SK-MEL-5 (cell line): ENCODE measurements around the gene CYP1B1. TPM values are rescaled to one million over a fixed set of nuclear protein-coding genes. Genes with fewer than 3 reads are reported as not detected.
"Not testable (repeated sequence)": the region's sequence is repeated elsewhere in the genome, so short reads cannot be mapped to it uniquely, and the experiment has no call there.

Experiments used
- DNase-seq: peaks from one replicate; pipeline ENCODE4 v3.0.0-alpha.2; 2016; ENCODE audit warnings: low read depth, low spot score
- in situ Hi-C: cut with HindIII; loops from 2 replicates; pipeline ENCODE4 v1.10.0; 2016; ENCODE audit warnings: low sequenced_read_pairs, high pct_unique_total_duplicates, low pct_unique_long_range_greater_than_20kb
- total RNA-seq: library from RNA; depleted of rRNA; stranded (reverse); fragments of >200 nt; shearing (Covaris generic); gene quantifications from 2 replicates; pipeline ENCODE4 v1.2.3, GENCODE V29; 2014

The CYP1B1 gene
- total RNA-seq, 1 experiment from 2014 or later, result 0.08 TPM

DNA sequence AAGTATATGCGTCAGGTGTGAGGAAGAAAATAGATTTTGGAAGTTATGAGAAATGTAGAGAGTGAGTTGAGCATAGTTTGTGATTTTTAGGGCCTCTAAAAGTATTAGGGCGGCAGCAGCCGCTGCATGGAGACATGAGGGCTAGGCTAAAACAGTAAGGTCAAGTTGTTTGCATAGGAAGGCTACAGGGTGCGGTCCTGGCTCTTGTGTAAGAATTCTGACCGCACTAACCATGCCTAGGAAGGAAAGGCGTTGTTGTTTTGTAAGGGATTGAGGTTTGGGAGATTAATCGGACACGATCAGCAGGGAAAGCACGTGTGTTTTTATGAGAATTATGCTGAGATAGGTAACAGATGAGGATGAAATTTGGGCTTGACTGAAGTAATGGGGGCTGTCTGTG is 6.8 kb upstream of the CYP1B1 start:
- in situ Hi-C loops, DNase-seq: not testable (repeated sequence)

DNA sequence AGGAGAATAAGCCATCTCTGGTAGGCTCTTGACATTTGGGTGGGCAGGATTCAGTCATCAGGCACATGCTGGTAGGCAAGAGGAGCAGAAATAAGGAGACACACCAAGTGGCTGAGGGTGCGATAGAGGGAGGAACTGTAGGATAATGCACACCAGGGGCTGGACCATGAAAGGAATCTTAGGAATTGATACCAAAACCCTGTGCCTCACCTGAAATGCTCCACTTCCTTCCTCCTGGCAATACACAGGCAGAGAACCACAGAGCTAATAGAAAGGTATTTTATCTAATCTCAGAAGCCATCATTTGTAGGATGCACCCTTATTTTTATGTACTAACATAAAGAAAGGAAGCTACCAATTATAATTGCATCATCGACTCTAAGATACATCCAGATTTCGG is 4.4 kb upstream of the CYP1B1 start:
- no peak for DNase-seq
- in situ Hi-C loops, result no loop called here

DNA sequence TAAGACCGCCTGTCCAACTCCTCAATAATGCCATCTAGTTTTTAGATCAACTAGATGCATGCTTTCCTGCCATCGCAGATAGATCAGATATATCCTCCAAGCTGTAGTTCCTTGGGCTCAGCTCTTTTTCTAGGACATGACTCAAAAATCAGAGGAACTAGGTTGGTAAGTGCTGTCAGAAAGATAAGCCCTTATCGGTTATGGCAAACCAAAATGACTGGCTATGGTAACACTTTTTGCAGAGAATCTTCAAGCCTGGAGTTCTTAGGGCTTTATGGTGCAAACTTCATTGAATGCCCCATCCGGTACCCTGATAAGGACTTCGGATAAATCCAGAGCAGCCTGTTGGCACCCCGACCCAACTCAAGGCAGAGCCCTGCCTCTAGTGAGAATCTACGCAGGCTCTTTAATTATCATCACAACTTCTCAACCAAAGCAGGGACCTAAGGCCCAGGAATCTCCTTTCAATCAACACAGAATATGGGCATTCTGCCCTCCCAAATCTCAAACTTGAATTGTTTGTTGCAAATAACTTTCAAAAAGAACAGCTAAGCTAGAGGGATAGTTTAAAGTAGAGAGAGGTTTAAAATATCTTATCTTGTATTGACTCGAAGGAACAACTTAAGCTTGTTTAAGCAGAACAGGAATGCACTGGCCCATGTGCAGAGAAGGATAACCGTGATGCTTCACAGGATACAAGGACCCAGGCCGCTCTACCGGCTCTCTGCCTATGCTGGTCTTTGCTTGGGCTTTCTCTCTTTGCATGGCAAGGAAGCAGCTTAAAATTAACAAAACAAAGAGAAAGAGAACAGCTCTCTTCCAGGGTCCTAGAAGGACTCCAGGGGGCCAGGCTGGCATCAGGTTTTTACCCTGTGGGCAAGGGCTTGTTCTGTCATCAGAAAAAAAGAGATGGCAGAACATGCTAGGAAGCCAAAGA is 3.4 kb upstream of the CYP1B1 start:
- no peak for DNase-seq
- in situ Hi-C loops, result no loop called here

DNA sequence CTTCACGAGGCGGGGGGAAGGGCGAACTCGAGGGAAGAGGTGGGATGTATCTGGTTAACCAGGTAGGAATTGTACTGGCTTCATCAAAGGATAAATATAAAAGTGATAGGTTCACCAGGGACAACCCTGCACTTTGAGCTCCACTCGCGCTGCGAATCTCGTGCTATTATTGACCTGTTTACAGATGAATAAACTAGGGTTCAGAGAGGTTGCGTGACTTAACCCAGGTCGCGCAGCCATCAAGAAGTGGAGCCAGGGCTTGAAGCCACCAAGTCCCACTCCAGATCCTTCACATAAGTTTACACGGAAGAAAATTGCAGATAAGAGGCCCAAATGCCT is 1.4 kb upstream of the CYP1B1 start:
- in situ Hi-C loops, result no loop called here
- DNase-seq, result no peak

GRCh38 chr2:38076710-38077430 is 919 bp upstream of the CYP1B1 start:
- DNase-seq, result peak; percentile 19
- in situ Hi-C loops, result no loop called here

- in situ Hi-C loops, result no loop called here
- no peak for DNase-seq
These were observed 280 bp upstream of the CYP1B1 start for GRCh38 chr2:38076152-38076709.

DNA sequence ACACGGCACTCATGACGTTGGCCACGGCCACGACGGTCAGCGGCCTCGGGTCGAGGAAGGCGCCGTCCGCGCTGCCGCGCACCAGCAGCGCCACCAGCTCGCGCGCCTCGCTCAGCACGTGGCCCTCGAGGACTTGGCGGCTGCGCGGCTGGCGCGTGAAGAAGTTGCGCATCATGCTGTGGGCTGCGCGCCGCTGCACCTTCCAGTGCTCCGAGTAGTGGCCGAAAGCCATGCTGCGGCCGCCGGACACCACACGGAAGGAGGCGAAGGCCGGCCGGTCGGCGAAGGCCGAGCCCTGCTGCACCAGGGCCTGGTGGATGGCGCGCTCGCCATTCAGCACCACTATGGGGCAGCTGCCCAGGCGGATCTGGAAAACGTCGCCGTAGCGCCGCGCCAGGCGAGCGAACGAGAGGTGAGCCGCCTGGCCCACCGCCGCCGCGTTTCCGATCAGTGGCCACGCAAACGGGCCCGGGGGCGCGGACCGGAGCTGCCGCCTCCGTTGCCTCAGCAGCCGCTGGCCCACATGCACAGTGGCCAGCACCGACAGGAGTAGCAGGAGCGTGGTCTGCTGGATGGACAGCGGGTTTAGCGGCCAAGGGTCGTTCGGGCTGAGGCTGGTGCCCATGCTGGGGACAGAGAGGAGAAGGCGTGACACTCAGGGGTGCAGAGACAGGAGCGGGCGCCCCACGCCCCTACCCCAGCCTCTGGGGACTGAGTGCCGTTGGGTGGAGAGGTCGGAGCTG is 1.0 kb downstream of the CYP1B1 start:
- DNase-seq, result no peak
- in situ Hi-C loops, result no loop called here

DNA sequence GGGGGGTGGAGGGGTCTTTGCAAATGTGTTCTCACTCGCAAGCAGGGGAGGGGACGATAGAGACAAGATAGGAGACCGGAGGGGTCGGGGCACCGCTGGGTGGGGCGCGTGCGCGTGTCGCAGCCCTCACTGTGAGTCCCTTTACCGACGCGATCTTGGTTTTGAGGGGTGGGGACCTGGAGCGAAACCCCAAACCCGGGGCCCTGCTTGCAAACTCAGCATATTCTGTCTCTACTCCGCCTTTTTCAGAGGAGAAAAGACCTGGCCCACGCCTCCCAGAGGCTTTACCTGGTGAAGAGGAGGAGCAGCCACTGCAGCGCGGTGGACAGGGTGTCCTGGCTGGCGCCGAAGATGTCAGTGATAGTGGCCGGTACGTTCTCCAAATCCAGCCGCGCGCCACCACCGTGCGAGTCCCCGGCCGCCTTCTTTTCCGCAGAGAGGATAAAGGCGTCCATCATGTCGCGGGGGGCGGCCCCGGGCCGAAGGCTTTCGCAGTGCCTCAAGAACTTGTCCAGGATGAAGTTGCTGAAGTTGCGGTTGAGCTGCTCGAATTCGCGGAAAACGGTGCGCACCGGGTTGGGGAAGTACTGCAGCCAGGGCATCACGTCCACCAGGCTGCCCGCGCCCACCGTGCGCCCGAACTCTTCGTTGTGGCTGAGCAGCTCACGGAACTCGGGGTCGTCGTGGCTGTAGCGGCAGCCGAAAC is 1.7 kb downstream of the CYP1B1 start:
- DNase-seq, result no peak
- in situ Hi-C loops, result no loop called here

DNA sequence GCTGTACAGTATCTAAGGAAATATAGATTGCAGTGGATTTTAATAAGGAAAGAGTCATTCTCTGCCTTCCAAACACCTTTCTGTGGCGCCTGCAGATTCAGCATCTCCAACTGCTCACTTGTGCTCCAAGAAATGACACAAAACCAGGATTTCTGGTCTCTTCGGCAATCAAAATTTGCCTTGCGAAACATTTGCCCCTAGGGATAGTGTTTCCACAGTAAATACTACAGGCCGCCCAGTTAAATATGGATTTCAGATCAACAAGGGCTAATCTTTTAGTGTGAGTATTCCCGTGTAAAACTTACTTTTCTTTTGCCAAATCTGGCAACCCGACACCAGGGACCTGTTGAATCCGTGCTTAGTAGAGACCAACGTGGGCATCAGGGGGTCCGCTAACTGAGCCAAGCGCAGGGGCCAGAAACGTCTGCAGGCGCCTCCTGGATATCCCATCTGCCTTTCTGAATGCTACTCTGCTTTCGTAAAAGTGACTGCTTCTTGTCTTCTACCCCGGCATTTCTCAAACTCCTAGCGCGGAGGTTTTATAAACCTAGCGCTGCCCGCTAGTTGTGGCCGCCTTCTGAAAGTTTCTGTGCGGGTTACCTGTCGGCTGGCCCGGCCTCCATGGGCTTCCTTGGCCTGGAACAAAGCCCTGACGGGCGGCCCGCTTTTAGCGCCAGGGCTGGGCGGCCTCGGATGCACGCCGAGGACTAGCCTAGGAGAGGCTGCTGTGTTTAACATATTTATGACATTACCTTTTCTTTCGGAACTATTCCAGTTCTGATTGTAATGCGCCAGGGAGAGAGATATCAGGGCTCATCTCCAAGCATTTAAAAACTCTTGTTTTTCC is 2.5 kb downstream of the CYP1B1 start:
- DNase-seq, result no peak
- in situ Hi-C loops, result no loop called here

- in situ Hi-C loops, result no loop called here
- DNase-seq, result no peak
These were observed 5.5 kb downstream of the CYP1B1 start for GRCh38 chr2:38070438-38070837.

- no peak for DNase-seq
- in situ Hi-C loops, result no loop called here
These were observed 7.7 kb downstream of the CYP1B1 start for GRCh38 chr2:38068234-38068633.

DNA sequence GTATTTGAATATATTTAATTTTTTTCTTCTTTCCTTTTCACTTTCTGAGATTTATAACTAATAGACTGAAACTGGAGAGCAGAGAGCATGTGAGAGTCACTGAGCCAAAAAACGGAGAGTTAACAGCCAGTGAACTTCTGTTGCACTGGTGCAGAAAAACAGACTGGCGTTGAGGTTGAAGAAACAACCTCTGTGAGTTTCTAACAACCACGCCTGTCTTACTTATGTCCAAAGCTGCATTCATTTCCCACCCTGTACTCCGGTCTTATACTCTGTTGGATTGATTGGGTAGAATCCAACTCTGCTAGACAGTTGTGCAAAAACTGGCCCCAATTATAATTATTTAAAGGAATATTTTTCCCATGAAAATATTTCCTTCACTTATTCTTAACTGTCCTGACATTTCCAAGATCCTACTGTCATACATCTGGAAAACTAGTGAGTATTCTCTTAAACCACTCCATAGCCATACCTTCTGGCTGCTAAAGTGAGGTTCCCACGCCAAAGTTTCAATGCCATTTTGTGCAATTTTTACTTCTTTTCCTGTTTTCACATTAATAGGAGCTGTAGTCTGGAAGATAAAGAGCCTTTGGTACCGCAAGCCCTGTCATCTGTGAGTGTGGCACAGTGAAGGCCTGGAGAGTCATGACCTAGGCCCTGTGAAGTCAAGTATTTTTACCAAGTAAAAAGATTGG is 9.4 kb downstream of the CYP1B1 start:
- no peak for DNase-seq
- in situ Hi-C loops, result no loop called here

DNA sequence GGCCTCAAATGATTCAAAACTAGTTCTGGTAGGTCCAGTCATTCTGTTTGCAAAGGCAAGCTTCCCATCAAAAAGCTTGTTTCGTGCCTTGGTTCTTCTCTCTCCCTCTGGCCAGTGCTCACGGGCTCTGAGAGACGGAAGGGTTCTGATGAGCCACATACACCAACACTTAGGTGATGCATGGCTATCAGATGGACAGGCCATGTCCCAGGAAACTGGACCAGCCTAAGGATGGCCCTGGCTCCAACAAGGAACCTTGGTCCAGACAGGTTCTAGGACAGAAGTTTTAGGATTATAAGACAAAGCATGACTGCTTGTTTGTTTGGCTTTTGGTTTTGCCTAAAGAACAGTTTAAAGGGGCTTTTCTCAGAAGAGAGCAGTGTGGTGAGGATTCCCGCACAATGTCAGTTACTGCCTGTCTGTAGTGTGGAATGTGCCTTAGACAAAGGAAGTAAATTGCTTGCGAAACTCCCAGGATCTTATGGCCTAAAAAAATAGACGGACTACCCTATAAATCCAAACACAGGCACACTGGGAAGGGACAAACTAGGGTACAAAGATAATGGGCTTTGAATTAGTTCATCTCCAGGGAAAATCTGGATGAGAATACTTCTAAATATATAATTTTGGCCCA is 10.3 kb downstream of the CYP1B1 start:
- in situ Hi-C loops, result no loop called here

GRCh38 chr2:38064801-38065501 is 11.0 kb downstream of the CYP1B1 start:
- DNase-seq, result no peak
- in situ Hi-C loops, result no loop called here

More for the DNA sequence above, 10.3 kb downstream of the CYP1B1 start:
- DNase-seq, result no peak
